DMS114 treated with DMSO at 0.1 percent for 48 hours (cell line): ENCODE measurements around the gene CLTA.

ENCODE experiments used
- DNase-seq: peaks from one replicate; lab custom pipeline; 2025; ENCODE audit not compliant: unreplicated experiment; lab: John Stamatoyannopoulos, UW

The CLTA gene

GRCh38 chr9:36187414-36187813 lies 3.3 kb upstream of the CLTA start:
- no peak for DNase-seq

DNA sequence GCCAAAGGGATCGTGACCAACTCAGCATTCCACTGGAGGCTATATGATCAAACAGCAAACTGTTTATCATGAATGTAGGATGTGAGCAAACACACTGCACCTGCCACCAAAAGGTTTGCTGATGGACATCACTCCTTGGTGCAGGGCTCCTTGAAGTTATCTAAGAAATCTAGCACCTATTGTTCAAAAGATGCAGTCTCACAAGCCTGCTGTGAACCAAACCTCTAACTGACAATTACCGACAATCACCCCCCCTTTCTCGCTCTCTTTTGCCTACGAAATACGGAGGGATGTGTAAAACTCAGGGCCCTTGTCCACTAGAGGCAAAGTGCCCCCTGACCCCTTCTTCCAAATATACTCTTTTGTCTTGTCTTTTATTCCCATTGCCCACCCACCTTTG lies 2.5 kb upstream of the CLTA start:
- DNase-seq, result no peak

DNA sequence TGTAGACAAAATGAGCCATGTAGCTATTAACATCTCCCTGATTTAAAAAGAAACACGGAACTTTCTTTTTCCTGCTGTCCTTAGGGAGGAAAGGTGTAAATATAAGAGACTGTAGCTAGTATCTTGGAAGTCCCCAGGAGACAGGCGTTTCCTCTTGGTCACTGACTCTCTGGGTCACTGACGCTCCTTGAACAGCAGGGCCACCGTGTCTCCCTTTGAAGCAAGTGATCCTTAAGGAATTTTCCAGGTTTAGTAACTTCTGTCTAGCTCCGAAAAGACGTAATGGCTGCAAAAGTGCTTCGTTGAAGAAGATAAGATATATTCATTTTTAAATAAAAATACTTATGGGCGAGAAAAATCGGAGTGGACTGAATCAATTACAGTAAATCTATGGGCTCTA lies 745 bp upstream of the CLTA start:
- DNase-seq, result no peak

DNA sequence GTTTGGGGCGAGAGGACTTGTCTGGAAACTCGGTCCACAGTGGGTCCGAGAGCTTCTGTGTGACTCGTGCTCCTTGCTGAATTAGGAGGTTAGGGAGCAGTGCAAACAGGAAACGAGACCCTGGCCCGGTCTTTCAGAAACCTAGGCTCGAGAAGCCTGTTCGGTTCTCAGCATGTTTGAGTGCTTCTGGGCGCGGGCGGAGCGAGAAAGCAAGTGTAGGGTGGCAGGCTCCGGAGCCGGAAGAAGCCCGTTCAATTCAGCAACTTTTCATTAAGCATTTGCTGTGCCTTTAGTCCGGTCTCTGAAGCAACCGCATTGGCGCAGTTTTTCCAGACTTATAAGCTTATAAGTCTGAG lies 547 bp downstream of the CLTA start:
- no peak for DNase-seq

DNA sequence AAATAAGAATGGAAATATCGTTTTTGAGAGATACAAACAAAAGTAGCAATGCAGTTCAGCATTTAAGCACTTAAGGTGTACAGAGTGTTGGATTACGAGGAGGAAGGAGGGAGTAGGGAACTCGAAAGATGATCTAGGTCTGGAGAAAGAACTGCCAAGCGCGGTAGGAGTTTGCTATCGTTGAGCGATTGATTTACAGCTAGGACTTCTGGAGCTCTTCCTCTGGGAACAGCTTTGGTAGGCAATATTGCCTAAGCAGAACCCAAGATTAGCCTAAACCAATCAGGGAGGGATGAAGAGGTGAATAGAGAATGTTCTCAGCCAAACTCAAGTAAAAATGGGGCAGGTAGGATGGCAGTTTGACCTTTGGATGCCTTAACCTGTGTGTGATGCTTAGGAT lies 965 bp downstream of the CLTA start:
- no peak for DNase-seq

- DNase-seq, result no peak
Measured at GRCh38 chr9:36192196-36192595, 1.5 kb downstream of the CLTA start.

- DNase-seq, result no peak
Measured at GRCh38 chr9:36193023-36193422, 2.3 kb downstream of the CLTA start.

DNA sequence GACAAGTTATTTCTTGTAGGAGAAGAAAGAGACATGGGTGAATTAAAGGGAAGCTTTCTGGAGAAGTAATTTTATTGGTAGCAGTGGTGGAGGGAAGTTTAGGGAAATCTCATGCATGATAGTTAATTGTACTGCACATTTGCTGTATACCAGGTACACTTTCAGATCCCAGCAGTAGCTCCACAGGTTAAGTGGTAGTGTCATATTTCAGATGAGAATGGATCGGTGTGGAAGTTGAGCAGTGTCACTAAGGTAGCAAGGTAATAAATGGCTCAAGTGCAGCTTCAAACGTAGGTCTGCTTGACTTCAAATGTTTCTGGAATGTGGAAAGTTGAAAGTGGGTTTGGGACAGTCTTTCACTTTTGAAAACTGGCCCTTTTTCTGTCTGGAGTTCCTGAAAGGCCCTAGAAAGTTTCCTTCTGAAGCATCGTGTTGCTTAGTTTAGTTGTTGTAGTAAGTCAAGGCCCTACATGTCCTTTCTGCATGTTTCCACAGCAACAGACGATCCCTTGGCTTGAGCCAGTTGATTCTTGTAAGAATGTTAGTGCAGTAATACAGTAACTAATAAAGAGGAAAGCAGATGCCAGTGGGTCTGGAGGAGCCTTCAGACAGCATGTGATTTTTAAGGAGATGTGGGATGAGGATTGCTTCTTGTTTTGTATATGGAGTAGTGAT lies 3.7 kb downstream of the CLTA start:
- DNase-seq, result no peak

- no peak for DNase-seq
Measured at GRCh38 chr9:36204906-36205547, 14.3 kb downstream of the CLTA start.

DNA sequence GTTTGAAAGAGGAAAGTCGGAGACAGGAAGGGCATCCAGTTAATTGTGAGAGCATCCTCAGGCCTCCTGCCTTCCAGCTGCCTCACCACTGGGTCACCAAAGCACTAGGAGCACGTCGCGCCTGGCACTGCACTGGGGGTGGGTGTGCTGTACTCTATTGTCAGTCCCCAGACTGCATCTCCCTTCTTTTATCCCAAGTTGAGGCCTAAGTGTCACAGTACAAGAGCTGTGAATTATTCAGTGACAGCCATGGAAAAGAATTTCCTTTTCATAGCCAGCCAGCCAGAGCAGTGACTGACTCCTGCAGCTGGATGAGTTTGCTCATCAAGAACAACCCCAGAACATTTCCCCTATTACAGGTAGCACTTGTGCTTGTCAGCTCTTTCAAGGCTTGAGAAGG lies 16.3 kb downstream of the CLTA start:
- DNase-seq, result no peak

GRCh38 chr9:36207546-36208012 lies 16.9 kb downstream of the CLTA start:
- no peak for DNase-seq

DNA sequence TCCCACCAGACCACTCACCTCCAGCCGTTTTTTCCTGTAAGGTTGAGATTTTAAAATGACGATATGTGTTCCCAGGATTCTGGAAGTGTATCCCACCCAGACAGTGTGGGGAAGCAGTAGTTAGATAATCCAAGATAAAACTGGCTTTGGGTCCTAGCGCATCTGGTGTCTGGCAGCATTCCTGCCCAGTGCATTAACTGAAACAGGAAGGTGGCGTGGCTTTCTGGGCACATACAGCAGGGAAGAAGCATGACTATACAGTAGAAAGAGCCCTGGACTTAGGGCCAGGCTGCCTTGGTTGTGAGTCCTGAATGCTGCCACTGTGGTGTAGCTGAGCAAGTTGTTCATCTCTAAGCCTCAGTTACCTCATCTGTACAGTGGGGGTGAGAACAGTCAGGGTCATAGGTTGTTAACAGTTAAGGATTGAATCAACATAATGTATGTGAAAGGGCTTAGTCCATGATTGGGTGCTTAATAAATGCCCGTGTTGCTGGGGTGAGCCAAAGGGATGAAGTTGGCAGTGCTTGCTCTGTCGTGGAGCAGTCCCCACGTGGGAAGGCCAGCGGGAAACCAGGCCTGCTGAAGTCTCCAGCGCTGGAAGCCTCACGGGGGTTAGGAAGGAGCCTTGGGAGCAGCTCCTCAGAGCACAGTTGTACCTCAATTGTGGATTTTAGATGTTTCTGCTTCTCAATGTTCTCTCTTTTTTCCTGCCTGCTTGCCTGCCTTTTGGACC lies 18.0 kb downstream of the CLTA start:
- no peak for DNase-seq

DNA sequence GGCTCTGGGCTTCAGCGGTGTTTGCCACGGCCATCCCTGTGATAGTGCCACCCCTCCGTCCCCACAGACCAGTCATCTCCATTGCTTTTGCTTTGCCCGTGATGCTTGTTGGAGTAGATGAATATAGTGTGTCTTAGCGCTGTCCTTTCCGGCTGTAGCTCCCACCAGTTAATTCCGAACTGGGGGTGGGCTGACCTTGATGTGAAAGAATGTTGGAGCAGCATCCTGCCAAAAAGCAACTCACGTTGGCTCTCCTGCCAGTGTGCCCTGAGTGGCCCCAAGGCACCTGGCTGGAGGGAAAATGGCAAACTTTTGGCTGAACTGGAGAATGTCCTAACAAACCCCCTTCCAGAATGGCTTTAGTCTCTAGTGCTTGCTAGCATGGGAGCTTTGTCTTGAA lies 20.0 kb downstream of the CLTA start:
- DNase-seq, result no peak

DNA sequence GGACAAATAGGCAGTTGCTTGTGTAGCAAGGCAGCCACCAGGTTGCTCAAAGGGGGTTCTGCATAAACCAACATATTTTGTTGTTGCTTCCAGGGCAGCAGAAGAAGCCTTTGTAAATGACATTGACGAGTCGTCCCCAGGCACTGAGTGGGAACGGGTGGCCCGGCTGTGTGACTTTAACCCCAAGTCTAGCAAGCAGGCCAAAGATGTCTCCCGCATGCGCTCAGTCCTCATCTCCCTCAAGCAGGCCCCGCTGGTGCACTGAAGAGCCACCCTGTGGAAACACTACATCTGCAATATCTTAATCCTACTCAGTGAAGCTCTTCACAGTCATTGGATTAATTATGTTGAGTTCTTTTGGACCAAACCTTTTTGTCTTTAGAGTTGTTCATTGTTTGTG lies 20.8 kb downstream of the CLTA start:
- no peak for DNase-seq

DNA sequence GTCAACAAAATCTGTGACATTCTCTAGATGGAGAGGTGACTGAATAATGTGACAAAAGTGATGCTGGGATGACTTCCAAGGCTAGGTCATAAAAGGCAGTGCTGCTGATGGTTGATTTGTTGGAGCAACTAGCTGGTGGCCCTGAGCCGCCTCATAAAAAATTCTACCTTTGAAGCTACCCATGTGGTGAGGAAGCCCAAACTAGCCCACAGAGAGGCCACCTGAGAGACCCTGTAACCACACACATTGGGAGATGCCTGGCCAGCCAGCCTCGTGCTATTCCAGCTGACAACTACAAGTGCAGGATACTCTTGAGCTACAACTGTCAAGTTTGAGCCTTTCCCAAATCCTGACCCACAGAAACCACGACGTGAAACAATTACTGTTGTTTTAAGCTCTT lies 22.7 kb downstream of the CLTA start:
- DNase-seq, result no peak

DNA sequence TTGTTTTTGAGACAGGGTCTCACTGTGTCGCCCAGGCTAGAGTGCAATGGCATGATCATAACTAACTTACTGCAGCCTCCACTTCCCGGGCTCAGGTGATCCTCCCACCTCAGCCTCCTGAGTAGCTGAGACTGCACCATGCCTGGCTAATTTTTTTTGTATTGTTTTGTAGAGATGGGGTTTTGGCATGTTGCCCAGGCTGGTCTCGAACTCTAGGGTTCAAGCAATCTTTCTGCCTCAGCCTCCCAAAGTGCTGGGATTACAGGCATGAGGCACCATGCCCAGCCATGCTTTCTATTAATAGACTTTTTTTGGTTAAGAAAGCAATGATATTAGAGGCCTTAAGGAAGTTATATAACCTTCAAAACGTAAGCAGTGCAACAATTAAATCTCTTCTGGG lies 23.3 kb downstream of the CLTA start:
- no peak for DNase-seq

DNA sequence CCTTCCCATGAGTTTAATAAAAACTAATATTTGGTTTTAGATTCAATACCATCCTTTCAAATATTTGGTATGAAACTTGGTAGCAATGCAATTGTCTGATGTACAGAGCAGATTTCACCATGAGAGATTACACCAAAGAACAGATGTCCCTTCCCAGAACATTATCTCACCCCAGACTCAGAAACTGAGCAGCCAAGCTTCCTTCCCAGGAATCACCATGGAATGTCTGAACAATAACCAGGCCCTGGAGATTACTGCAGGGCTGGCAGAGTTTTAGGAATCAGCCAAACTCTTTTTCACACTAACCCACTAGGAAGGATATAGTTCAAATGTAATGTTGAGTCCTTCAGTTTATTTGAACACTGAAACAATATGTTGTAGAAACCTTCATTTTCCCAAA lies 23.9 kb downstream of the CLTA start:
- no peak for DNase-seq

DNA sequence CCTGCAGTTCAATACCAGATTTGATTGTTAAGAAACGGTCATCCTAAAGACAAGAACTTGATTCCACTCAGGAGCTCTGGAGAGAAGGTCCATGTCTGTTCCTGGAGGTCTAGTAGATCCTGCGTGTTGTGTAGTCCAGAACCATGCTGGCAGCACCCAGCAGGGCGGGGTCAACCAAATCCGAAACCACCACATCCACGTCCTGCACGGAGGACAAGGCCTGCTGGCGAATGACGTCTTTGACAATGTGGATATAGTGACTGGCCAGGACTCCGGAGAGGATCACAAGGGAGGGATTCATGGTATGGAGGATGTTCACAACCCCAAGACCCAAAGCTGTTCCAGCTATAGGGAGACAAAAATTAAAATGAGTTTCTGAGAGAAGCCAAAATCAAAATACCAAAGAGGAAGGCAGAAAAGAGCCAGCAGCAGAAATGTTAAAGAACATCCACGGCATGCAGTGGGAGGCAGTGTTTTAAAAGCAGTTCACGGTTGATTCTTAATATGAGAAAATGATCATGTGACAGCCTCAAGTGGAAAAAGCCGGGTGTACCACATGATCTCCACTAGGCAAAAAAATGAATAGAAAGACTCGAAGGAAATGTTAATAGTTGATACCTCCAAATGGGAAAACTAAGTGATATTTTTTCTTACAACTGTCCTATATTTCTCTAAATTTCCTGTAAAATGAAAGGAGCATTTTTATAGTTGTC lies 26.7 kb downstream of the CLTA start:
- DNase-seq, result no peak

DNA sequence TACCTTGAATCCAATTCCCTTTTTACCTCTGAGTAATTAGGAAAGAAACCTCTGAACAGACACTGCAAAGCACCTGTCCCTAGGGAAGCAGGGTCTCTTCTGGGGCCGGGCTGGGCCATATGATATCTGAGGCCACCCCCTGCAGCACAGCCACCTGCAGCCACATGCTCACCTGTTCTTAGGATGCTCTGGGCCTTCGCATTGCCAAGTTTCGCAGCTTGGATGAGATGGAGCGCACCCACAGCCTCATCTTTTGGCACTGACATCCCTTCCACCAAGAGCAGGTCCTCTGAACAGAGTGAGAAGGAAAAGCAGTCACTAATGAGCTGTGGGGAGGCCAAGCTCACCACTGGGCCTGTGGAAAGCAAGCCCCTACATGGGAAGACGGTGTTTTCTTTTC lies 27.3 kb downstream of the CLTA start:
- no peak for DNase-seq

- DNase-seq, result no peak
Measured at GRCh38 chr9:36218411-36218901, 27.7 kb downstream of the CLTA start.

GRCh38 chr9:36221667-36222066 lies 30.9 kb downstream of the CLTA start:
- DNase-seq, result no peak

DNA sequence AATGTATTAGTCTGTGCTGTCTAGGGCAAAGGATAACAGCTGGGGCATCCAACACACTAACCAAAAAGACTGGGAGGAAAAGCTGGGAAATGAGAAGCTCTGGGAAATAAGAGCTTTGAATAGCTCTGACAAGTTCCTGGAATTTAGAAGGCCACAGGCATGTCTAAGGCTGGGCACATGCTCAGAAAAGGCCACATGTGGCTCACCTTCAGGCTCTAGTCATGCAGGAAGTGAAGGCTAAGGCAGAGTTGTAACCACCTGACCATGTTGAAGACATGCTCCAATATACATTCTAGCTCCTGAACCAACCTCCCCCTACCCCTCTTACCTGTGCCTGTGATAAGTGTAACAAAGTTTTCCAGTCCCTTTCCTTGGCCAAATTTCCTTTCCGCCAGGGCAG lies 31.7 kb downstream of the CLTA start:
- DNase-seq, result no peak
